Measurements from ENCODE around the gene MLPH. TPM values are rescaled to one million over a fixed set of nuclear protein-coding genes. Genes with fewer than 3 reads are reported as not detected.

MLPH gene
- total RNA-seq, 2 donors from 2014 or later = 91.5 to 121 TPM

DNA sequence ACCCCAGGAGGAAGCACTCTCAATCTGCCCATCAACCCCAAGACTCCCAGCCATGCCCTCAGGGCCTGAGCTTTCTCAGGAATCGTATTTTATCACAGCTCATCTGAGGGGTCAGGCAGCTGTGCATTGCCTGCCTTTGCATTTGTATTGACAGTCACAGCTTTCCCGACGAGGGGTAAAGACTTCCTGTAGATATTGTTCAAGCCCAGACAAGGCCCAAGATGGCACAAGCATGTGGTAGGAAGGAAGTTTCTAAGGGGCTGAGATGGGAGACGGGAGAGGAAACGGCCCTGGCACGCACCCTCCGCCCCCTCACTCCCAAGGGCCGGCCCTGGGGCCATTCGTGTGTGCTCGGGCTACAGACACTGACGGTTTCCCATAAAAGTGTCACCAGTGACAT lies 45.1 kb downstream of the MLPH start:
- intact Hi-C loops (cut with DNase I) = no loop called here
- no peak for ATAC-seq
- no peak for DNase-seq

DNA sequence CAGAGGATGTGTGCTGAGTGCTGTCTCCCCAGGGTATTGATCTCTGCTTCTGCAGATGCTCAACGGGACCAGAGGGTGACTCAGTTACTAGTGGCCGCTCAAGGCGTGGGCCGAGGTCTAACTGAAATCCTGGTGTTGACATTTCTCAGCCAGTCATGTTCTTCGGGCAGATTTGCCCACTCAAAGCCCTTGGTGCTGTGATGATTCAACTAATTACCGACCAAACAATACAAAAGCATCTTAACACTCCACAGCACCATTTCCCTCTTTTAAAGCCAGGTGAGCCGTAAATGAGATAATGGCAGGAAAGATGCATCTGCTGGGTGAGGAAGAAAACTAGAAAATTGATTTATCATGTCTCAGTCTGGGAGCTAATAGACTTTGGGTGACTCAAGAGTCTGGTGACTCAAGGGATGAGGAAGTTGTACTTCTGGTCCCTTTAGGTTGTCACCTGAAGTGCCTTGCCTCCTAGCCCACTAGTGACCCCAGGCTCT lies 46.7 kb downstream of the MLPH start:
- intact Hi-C loops (cut with DNase I) = no loop called here
- no peak for ATAC-seq
- no peak for DNase-seq

DNA sequence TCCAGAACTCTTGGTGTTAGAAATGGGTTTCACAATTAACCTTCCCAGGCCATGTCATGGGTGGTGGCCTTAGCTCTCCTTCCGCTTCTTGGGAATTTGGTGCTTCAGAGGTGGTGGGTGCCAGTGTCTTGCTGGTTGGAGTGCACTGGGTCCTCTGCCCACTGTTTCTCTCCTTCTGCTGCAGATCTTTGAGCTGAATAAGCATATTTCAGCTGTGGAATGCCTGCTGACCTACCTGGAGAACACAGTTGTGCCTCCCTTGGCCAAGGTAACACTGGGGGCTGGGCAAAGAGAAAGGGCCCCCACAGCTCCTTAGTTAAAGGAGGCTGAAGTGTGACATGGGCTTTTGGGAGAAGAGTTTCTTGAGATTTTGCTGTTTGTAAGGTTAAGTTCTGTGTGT lies 47.3 kb downstream of the MLPH start:
- intact Hi-C loops (cut with DNase I) = no loop called here
- ATAC-seq = no peak
- no peak for DNase-seq

DNA sequence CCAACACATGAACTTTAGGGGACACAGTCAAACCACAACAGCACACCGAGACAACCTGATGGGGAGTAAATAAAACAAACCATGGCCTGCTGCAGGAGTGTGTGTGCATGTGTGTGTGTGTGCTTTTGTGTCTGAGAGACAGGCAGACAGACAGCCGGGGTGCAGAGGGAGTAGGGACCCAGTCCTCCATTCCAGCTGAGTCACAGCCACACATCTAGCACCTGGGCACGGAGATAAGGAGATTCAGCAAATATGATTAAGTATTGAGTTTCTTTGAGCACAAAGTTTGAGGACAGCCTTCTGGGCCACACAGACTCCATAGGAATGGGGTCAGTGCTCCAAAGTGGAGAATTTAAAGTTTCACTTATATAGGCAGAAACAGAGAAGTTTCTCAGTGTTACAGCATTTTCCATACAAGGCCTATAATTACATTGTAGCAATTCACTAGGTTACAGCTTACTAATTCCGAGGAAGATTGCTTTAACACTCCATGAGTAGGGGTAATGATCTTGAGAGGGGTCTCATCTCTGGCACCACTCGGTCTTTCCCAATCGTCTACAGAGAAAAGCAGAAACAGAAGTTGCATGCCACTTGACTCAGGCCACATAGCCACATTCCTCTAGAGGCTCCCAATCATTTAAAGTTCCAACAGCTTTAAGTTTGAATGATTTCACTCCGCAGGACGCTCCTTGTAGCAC lies 48.5 kb downstream of the MLPH start:
- no peak for DNase-seq
- intact Hi-C loops (cut with DNase I) = no loop called here
- no peak for ATAC-seq

DNA sequence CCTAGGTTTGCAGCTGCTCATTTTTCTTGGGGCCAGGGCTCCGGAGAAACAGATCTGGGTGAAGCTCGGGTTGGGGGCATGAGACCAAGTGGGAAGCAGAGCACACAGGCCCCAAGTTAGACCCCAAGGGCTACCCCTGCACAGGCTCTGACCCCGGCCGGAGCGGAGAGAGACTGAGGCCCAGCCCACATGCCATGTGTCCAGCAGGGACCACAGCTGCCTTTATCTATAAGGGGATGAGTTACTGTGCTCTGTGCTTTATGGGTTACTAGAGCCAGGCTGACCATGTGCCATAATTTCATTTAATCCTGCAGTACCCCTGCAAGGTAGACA lies 49.0 kb downstream of the MLPH start:
- DNase-seq (no peak), ATAC-seq (no peak)
- intact Hi-C loops (cut with DNase I) = no loop called here

DNA sequence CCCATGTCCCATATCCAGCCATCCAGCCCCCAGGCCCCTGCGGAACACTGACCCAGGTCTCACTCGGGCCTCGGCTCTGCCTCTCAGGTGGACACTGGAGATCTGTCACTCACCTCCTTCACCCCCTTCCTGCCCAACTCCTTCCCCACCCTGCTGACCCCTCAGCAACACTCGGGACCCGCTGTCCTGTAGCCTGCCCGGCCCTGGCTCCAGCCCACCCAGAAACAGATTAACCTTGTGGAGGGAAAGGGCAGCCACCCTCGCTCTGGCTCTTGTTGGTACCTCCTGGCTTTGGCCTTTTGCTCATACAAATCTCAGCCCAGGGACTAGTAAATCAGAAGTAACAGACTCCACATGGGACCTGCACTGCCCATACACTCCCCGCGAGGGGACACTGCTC lies 49.6 kb downstream of the MLPH start:
- ATAC-seq (no peak), DNase-seq (no peak)
- intact Hi-C loops (cut with DNase I) = no loop called here

DNA sequence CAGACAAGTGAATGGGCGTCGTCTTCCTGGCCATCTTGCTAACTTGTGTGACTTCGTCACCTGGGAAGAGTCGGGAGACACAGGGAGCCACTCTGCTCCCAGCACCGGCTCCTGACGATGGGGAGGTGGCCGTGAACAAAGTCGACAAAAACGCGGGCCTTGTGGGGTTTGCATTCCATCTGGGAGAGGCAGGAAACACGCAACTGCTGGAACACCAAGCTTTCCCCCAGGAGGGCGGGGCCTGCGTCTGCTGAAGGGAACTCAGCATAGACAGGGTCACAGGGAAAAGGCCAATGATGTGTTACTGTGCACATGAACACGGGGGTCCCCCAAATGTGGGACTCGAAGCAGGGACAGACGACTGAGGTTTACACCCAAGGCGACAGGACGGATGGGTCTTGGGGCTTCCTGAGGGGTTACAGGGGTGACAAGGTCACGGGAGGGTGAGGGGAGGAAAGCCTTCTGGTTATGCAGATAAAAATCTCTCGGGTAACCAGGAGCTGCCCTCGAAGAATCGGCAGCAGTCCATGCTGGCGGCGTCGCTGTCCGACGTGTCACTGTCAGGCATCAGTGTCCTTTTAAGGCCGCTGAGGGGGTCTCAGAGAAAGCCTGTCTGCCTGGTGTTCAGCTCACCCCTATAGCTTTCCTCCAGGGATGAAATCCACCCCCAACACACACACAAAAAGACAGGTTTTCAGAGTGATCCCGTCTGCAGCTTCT lies 51.1 kb downstream of the MLPH start:
- DNase-seq (no peak), ATAC-seq (no peak)
- intact Hi-C loops (cut with DNase I) = no loop called here

DNA sequence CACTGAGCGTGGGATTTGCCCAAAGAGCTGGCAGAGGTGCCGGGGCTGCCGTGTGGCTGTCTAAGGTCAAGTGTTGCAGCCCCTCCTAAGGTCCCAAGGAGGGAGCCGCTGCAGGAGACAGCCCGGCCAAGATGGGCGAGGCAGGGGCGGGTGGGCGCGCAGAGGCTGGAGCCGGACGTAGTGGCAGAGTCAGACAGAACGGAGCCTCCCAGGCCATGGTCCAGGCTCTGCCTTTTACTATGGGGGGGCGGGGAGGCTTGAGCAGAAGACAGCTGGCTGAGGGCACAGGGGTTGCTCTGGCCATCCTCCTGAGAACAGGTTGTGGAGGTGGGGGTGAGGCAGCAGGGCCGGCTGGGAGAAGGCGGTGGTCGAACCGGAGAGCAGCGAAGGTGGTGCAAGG lies 51.9 kb downstream of the MLPH start:
- intact Hi-C loops (cut with DNase I) = no loop called here
- DNase-seq (no peak), ATAC-seq (no peak)

DNA sequence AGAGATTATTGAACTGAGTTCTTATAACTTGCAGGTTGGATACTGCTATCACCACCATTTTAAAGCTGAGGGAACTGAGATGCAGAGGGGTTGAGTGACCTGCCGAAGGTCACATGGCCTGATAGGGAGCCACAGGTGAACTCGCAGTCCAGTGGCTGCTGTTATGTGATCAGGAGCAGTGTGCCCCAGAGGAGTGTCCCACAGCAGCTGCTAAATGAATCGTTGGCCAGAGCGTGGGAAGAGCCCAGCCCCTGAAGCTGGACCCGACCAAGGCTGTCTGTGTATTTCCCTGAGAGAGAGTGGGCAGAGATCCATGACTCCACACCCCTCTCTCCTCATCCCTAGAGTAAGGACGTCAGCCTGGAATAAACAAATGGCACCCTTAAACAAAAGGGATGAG lies 52.6 kb downstream of the MLPH start:
- intact Hi-C loops (cut with DNase I) = no loop called here
- ATAC-seq (peak in 1 of 2 donors; percentile 25), DNase-seq (no peak)

DNA sequence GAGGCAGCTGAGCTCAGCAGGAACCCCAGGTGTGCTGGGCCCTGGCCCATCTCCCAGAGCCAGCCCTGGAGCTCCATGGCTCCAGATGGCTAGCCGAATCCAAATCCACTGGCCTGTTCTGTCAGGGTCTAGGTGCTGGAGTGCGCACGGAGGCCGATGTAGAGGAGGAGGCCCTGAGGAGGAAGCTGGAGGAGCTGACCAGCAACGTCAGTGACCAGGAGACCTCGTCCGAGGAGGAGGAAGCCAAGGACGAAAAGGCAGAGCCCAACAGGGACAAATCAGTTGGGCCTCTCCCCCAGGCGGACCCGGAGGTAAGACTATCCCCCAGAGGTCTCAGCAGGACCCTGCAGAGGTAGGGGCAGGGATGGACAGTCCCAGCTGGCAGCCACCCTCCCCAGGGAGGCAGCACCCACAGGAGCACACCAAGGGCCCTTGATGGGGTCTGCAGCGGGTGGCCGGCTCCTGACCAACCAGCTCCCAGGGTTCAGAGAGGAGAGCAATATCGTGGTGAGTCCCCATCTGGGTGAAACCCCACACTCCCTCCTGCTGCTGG lies 53.2 kb downstream of the MLPH start:
- DNase-seq (no peak), ATAC-seq (peak in 1 of 2 donors; percentile 29)
- intact Hi-C loops (cut with DNase I) = no loop called here

DNA sequence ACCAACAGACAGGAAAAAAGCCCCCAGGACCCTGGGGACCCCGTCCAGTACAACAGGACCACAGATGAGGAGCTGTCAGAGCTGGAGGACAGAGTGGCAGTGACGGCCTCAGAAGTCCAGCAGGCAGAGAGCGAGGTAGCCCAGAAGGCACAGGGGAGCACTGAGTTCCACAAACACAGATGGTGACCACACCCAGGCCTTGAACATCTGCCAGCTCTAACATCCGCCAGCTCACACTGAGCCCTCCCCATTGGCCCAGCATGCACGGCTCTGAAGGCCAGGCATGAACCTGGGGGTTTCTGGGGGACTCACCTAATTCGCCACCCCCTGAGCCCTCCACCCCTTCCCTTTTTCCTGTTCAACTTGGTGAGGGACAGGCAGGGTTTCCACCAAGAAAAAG lies 53.8 kb downstream of the MLPH start:
- DNase-seq (peak; percentile 82), ATAC-seq (peak; percentile 19 to 87)
- intact Hi-C loops (cut with DNase I) = no loop called here

DNA sequence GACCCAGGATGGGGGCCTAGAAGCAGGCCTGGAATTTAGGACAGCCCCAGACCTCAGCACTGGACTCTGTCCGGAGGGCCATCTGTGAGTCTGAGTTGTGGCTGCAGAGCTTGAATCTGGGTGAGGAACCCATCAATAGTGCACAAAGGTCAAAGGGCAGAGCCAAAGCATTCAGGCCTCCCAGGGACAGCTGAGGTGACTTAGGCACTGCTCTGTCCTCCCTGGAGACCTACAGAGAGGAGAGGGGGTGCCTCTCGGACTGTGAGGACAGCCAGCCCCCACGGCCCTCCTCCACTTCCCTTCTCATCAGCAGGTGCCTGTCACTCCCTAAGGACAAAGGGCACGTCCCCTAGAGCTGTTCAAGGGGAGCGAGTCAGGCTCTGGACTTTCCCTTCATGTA lies 54.2 kb downstream of the MLPH start:
- intact Hi-C loops (cut with DNase I) = no loop called here
- ATAC-seq (no peak), DNase-seq (no peak)

DNA sequence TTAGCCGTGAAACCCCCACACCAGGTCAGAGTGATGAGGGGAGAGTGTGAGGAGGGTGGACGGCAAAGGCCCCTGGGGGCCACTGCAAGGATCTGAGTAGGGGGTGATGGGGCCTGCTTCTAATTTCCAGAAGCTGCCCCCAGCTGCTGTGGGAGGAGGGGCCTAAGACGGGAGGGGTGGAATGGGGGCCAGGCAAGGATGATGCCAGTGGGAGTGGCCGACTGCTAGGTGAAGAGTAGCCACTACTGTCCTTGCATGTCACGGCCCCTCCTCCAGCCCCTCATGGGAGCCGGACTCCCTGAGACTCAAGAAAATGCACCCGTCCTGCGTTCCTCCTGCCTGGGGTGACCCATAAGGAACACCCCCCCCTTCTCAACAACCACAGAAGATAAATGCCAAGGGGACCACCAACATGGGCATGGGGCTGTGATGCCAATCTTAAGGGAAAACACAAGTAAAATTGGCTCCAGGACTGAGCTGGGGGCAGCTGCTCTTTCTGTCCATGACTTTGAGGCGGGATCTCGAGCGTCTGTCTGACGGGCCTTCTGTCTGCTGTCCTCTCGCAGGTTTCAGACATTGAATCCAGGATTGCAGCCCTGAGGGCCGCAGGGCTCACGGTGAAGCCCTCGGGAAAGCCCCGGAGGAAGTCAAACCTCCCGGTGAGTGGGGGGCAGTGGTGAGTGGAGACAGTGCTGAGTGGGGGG lies 55.1 kb downstream of the MLPH start:
- intact Hi-C loops (cut with DNase I) = no loop called here
- DNase-seq (no peak), ATAC-seq (no peak)

DNA sequence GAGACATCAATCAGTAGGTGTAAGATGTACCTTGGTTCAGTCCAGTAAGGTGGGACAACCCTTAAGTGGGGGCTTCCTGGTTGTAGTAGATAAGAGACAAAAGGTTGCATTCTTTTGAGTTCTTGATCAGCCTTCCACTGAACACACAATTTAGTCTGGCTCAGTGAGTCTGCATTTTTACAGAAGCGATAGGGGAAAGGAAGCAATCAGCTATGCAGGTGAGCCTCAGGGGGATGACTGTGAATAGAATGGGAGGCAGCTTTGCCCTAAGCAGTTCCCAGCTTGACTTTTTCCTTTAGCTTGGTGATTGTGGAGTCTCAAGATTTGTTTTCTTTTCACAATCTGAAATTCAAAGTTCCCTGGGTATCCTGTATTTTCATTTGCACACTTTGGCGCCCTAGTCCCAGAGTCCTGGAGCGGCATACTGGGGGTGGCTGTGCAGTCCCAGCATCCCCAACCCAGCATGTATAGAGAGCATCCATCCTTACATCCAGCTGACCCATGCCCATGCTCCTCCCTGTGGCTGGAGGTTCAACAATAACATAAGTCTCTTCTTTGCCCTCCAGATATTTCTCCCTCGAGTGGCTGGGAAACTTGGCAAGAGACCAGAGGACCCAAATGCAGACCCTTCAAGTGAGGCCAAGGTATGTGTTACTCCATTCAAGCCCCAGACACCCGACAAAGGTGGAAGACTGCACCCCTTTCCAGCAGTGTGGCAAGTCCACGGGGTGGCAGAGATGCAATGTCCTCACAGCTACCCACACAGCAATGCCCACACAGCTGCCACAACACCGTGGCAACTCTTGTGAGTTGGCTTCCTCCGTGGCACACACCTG lies 59.2 kb downstream of the MLPH start:
- ATAC-seq = no peak
- no peak for DNase-seq
- intact Hi-C loops (cut with DNase I) = no loop called here

DNA sequence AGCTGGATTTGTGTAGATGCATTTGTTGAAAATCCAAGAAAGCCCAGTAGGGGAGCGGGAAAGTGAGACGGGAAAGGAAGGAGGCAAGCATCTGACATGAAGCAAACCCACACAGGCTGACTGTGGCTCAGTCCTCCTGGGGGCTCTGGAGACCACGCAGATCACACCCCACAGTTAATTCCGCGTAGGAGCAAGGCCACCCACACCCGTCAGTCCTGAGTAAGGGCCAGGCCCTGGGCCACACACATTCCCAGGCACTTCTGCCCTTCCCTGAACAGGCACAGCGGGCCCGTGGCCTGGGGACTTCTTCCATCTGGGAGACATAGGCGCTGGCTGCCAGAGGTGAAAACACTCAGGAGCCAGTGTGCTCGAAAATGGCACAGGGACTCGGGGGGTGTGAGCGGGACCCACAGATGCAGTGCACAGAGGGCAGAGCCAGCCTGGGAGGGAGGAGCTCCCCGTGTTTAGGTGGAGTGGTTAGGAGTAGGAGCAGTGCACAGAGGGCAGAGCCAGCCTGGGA lies 59.9 kb downstream of the MLPH start:
- no peak for ATAC-seq
- no peak for DNase-seq
- intact Hi-C loops (cut with DNase I) = no loop called here

DNA sequence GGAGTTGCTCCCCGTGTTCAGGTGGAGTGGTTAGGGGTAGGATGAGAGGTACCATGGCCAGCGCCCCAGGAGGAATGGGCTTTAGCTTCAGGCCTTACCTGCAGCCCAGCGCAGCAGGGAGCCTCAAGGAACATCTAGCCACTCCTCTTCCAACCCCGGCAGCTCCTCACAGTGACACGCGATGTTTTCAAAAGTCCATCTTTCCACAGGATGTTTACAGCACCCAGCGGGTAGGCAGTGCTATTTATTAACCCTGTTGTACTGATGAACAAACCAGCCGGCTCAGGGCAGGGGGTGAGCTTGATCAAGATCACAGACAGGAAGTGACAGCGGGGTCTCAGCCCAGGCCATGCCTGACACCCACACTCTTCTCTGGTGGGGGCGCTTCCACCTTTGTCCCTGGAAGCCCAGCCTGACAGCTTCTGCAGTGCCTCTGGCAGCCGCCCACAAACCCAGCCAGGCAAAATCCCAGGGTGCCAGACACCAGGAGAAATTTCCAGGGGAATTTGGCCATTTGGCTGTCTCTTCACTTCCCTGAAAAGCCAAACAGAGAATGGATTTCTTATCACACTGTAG lies 60.9 kb downstream of the MLPH start:
- ATAC-seq (no peak), DNase-seq (no peak)
- intact Hi-C loops (cut with DNase I) = no loop called here

DNA sequence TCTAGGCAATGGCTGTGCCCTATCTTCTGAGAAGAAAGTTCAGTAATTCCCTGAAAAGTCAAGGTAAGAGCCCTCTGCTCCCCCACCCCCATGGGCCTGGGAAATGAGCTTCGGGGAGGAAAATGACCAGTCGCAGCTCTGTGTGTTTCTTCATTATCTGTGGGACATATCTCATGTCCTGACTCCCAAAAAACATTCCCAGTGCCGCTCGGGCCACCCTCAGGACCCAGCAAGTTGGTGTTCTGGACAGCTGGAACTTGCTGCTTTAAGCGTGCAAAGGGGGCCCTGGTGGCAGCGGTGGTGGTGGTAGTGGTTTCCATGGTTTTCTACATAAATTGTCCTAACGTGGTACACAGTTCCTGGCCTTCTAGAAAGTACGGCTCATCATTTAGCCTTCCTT lies 62.2 kb downstream of the MLPH start:
- intact Hi-C loops (cut with DNase I) = no loop called here
- DNase-seq (no peak), ATAC-seq (no peak)

DNA sequence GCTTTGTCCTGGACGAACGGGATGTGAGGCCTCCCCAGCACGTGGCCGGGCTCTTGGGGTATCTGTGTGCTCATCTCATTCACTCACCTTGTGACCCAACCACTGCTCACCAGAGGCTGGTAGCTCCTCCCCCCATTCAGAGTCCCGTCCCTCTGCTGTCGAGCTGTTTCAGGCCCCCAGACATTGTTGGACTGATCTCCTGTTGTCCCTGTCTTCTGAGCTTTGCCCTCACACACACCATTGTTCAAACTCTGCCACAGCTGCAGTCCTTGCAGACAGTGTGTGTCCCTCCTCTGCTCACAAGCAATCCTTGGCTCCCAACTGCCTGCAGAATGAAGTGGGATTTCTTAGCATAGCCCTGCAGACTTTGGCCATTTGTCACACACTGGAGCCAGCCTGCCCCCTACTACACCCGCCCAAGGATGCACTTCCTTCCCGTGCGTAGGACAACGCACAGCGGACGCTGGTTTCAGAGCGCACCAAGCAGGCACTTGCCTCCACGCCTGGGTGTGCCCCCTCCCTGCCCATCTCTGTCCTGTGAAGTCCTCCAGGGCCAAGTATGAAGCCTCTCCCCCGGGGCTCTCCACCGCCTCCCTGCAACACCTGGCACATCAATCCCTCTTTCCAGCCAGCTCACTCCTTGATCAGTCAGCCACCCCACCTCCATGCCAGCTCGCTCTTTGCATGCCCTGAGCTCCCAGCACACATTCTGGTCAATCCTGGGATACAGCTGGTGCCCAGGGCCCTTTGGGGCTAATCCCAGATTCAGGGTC lies 62.8 kb downstream of the MLPH start:
- ATAC-seq (peak; percentile 24 to 51), DNase-seq (no peak)
- intact Hi-C loops (cut with DNase I) = no loop called here

Data from left cardiac atrium (tissue), 4 donors.